PC-3 (cell line): Measurements from ENCODE around the gene ACTL9.

Source experiments
- CTCF ChIP-seq: fragments of 300-600 bp; sonication (generic); conservative IDR thresholded peaks from 2 replicates; pipeline ENCODE4 v1.5.1; 2017; ENCODE audit warnings: antibody characterized with exemption, low read depth, mild to moderate bottlenecking, low read length
- EZH2 ChIP-seq: fragments of 300-600 bp; sonication (generic); IDR thresholded peaks from one replicate; pipeline ENCODE4 v1.6.1; 2017; ENCODE audit warnings: antibody characterized with exemption, mild to moderate bottlenecking, low read length; ENCODE audit not compliant: unreplicated experiment

DNA sequence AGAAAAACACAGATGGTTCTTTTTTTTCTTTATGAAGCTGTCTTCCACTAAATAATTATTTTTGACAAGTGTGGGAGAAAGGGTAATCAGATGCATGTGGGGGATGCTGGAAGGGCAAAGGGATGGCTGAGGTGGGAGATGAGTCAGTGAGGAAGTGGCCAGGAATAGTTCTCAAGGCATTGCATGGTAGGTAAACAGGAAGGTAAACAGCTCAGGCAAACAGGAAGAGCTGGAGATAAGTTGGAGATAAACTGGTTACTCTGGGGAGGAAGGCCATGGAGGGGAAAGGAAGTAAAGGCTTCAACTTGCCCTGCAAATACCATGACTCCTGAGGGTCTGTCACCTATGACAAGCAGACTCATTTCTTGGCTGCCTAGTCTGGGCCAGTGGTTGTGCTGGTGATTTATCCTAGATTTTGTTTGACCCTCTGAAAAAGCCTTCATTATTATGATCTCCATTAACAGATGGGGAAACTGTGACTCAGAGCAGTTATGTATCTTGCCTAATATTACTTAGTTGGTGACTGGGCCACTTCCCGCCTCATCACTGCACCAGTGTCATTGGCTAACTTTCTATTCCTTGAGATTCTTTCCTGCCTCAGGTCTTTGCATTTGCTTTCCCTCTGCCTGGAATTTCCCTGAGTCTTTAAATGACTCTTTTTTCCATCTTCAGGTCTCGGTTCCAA lies 17.1 kb downstream of the ACTL9 start:
- TF ChIP-seq CTCF (no peak), EZH2 (no peak)
